ENCODE results near the gene C1orf232.

Gene C1orf232

GRCh38 chr1:26160527-26161414, 8.0 kb downstream of the C1orf232 start:
- Histone ChIP-seq H4K20me1 (ENCODE audit: insufficient read depth, low read length) (no peaks in the 10 kb centered on the region), H3K9ac (ENCODE audit: low read depth, low read length) (no peak overlapping the region), H3K4me1 (ENCODE audit: insufficient read depth, low read length) (peaks cover 17% of the 10 kb centered on the region), H3K79me2 (ENCODE audit: insufficient read depth, low read length) (no peaks in the 10 kb centered on the region), H2AFZ (ENCODE audit: low read depth, low read length) (no peak overlapping the region), H3K4me3 (ENCODE audit: low read depth in 1 of 2, low read length in 2 of 2) (no peak overlapping the region), H3K27ac (ENCODE audit: low read length) (no peak overlapping the region), H3K4me2 (ENCODE audit: insufficient read depth, low read length) (no peak overlapping the region), H3K36me3 (ENCODE audit: insufficient read depth, low read length) (no peaks in the 10 kb centered on the region), H3K9me3 (ENCODE audit: insufficient read depth, low read length, severe bottlenecking) (no peaks in the 10 kb centered on the region), H3K27me3 (ENCODE audit: insufficient read depth, low read length, poor library complexity) (peaks cover 41% of the 10 kb centered on the region)
- no peak for ATAC-seq (ENCODE audit: insufficient read depth, low read depth)
- TF ChIP-seq EZH2 (IDR thresholded peaks at IDR 0.05; ENCODE audit: borderline replicate concordance, low read depth, low read length, severe bottlenecking) (no peak), CTCF (IDR thresholded peaks at IDR 0.05; ENCODE audit: borderline replicate concordance, extremely low read depth, low read length, poor library complexity, severe bottlenecking) (no peak)
- DNase-seq, result no peak

- H3K4me1 ChIP-seq (ENCODE audit: insufficient read depth, low read length), result peaks cover 26% of the 10 kb centered on the region
- no peaks in the 10 kb centered on the region for H3K9me3 ChIP-seq (ENCODE audit: insufficient read depth, low read length, severe bottlenecking)
- no peak overlapping the region for H2AFZ ChIP-seq (ENCODE audit: low read depth, low read length)
- H3K79me2 ChIP-seq (ENCODE audit: insufficient read depth, low read length), result no peaks in the 10 kb centered on the region
- DNase-seq, result no peak
- no peak overlapping the region for H3K9ac ChIP-seq (ENCODE audit: low read depth, low read length)
- TF ChIP-seq EZH2 (IDR thresholded peaks at IDR 0.05; ENCODE audit: borderline replicate concordance, low read depth, low read length, severe bottlenecking) (no peak), CTCF (IDR thresholded peaks at IDR 0.05; ENCODE audit: borderline replicate concordance, extremely low read depth, low read length, poor library complexity, severe bottlenecking) (no peak)
- no peak for ATAC-seq (ENCODE audit: insufficient read depth, low read depth)
- H3K27ac ChIP-seq (ENCODE audit: low read length), result no peak overlapping the region
- H3K4me2 ChIP-seq (ENCODE audit: insufficient read depth, low read length), result no peak overlapping the region
- H3K4me3 ChIP-seq (ENCODE audit: low read depth in 1 of 2, low read length in 2 of 2), result no peak overlapping the region
- H4K20me1 ChIP-seq (ENCODE audit: insufficient read depth, low read length), result no peaks in the 10 kb centered on the region
- no peaks in the 10 kb centered on the region for H3K36me3 ChIP-seq (ENCODE audit: insufficient read depth, low read length)
- peaks cover 44% of the 10 kb centered on the region for H3K27me3 ChIP-seq (ENCODE audit: insufficient read depth, low read length, poor library complexity)
Observed at GRCh38 chr1:26159743-26160039, 9.1 kb downstream of the C1orf232 start.

- Histone ChIP-seq H3K36me3 (ENCODE audit: insufficient read depth, low read length) (no peaks in the 10 kb centered on the region), H4K20me1 (ENCODE audit: insufficient read depth, low read length) (no peaks in the 10 kb centered on the region), H2AFZ (ENCODE audit: low read depth, low read length) (no peak within 1 kb of the TSS), H3K9ac (ENCODE audit: low read depth, low read length) (no peak within 1 kb of the TSS), H3K27me3 (ENCODE audit: insufficient read depth, low read length, poor library complexity) (peaks cover 39% of the 10 kb centered on the region), H3K9me3 (ENCODE audit: insufficient read depth, low read length, severe bottlenecking) (no peaks in the 10 kb centered on the region), H3K4me2 (ENCODE audit: insufficient read depth, low read length) (no peak within 1 kb of the TSS), H3K4me1 (ENCODE audit: insufficient read depth, low read length) (peaks cover 25% of the 10 kb centered on the region), H3K27ac (ENCODE audit: low read length) (no peak within 1 kb of the TSS), H3K79me2 (ENCODE audit: insufficient read depth, low read length) (no peaks in the 10 kb centered on the region), H3K4me3 (ENCODE audit: low read depth in 1 of 2, low read length in 2 of 2) (no peak within 1 kb of the TSS)
- ATAC-seq (ENCODE audit: insufficient read depth, low read depth), result no peak
- no peak for DNase-seq
- TF ChIP-seq EZH2 (IDR thresholded peaks at IDR 0.05; ENCODE audit: borderline replicate concordance, low read depth, low read length, severe bottlenecking), result no peak
- no peak for TF ChIP-seq CTCF (IDR thresholded peaks at IDR 0.05; ENCODE audit: borderline replicate concordance, extremely low read depth, low read length, poor library complexity, severe bottlenecking)
Observed at GRCh38 chr1:26158908-26159742, 9.6 kb downstream of the C1orf232 start, which contains the start of gene FAM110D. FAM110D (plus strand) TSS chr1:26159079; CDS start chr1:26161292, 2,213 bp downstream.

All from DND-41 (cell line).